A549 (cell line): ENCODE data around the gene TMEM203.

Source experiments
- CTCF ChIP-seq: fragments of >200 bp; sonication (Bioruptor Twin); formaldehyde crosslinking; IDR thresholded peaks from 3 replicates; pipeline ENCODE4 v1.5.1; 2016
- JUN ChIP-seq, 2 experiments: fragments of >200 bp; sonication (Bioruptor Twin); formaldehyde crosslinking; IDR thresholded peaks; 2 replicates in 1 of 2; 3 replicates in 1 of 2; pipeline ENCODE4 v1.6.1; 2016 to 2017
- POLR2AphosphoS2 ChIP-seq: conservative IDR thresholded peaks from 2 replicates; pipeline ENCODE4 v1.6.1; 2012; ENCODE audit warnings: low read length, improper control_type of control experiment, inconsistent platforms
- RFX5 ChIP-seq: fragments of 450-650 bp; IDR thresholded peaks from 2 replicates; pipeline ENCODE4 v1.7.1; 2014; ENCODE audit warnings: antibody characterized with exemption, mild to moderate bottlenecking, moderate library complexity

- TF ChIP-seq CTCF (no peak), RFX5 (no peak), JUN (IDR thresholded peaks at IDR 0.05) (no peak), POLR2AphosphoS2 (no peak)
Observed at GRCh38 chr9:137175345-137175961, 30.0 kb downstream of the TMEM203 start.
